ENCODE data around the gene CRY1. TPM values are rescaled to one million over a fixed set of nuclear protein-coding genes. Genes with fewer than 3 reads are reported as not detected.

Gene CRY1
- total and polyA plus RNA-seq, 9 of the 15 experiments (the other 6 are each of a cell fraction or from before 2014, with no cell fraction given) = 8.7 to 33.3 (median 25.2) TPM

- 0 out of 4 replicates have a peak, but pooled peaks have one; percentile 21 to 26 for TF ChIP-seq MNT (conservative IDR thresholded peaks at IDR 0.05)
These were observed 1.2 kb downstream of the CRY1 start (continued) for GRCh38 chr12:107091989-107092641.

GRCh38 chr12:107091381-107091780, 2.0 kb downstream of the CRY1 start:
- in situ Hi-C loops (cut with MboI) (no loop called here), intact Hi-C loops (cut with micrococcal nuclease) (no loop called here)
- no peak overlapping the region for H3K27ac ChIP-seq (ENCODE audit: extremely low read depth, low read depth, low read length)
- peak overlapping the region; percentile 70; the same call in 1 of the 2 replicates for H3K4me3 ChIP-seq
- TF ChIP-seq TBP (optimal IDR thresholded peaks at IDR 0.05; ENCODE audit: low read depth, low read length) (no peak), DACH1 (IDR thresholded peaks at IDR 0.05; ENCODE audit: partially characterized antibody) (peak; percentile 16), SPI1 (IDR thresholded peaks at IDR 0.05; ENCODE audit: borderline replicate concordance, low read depth, low read length) (0 out of 2 replicates have a peak, but pooled peaks have one; percentile 6), NFIC (IDR thresholded peaks at IDR 0.05) (peak; percentile 78), ZNF512 (tag; IDR thresholded peaks at IDR 0.05) (0 out of 2 replicates have a peak, but pooled peaks have one; percentile 20), HNRNPLL (IDR thresholded peaks at IDR 0.05; ENCODE audit: low read depth, low read length, poor library complexity, severe bottlenecking) (no peak)
- no peak overlapping the region for H2AFZ ChIP-seq (ENCODE audit: low read depth, low read length)
- no peak overlapping the region for H3K9ac ChIP-seq (ENCODE audit: insufficient read depth in 1 of 2, low read depth in 2 of 2, low read length in 2 of 2)
- H4K20me1 ChIP-seq (replicated peaks; ENCODE audit: control insufficient read depth, insufficient read depth, low read length) = peaks cover 9% of the 10 kb centered on the region
- no peak for FAIRE-seq
- POLR2A ChIA-PET = interaction anchor here (1.2 to 2.0 kb wide), 2 partner anchors 12 to 60 kb away, joined by 3 to 11 read pairs; no protein-coding TSS in a partner anchor
- H3K9me1 ChIP-seq (ENCODE audit: control insufficient read depth, insufficient read depth, low read length) = no peaks in the 10 kb centered on the region
- DNase-seq (ENCODE audit: extremely low read depth in 1 of 4, low spot score in 3 of 4) = no peak
- BruUV-seq (replicated peaks) = no TSS peak
- H3K4me1 ChIP-seq (replicated peaks in 1 of 2; ENCODE audit: control insufficient read depth in 2 of 2, insufficient read depth in 2 of 2, low read length in 2 of 2) = peaks cover 9 to 11% of the 10 kb centered on the region in 2 experiments; a peak in 4 of 5 replicates
- H3K36me3 ChIP-seq (ENCODE audit: control insufficient read depth, insufficient read depth, low read length) = no peaks in the 10 kb centered on the region
- CTCF ChIA-PET (ENCODE audit: low intra/inter-chr PET ratio) = interaction anchor here (0.5 to 0.8 kb wide), 2 partner anchors 13 to 254 kb away, joined by 3 to 4 read pairs; no protein-coding TSS in a partner anchor
- H3K4me2 ChIP-seq (ENCODE audit: insufficient read depth, low read length) = peak overlapping the region; percentile 94
- peaks cover 48% of the 10 kb centered on the region for H3K79me2 ChIP-seq (ENCODE audit: control insufficient read depth, insufficient read depth, low read length)
- WGBS (ENCODE audit: insufficient coverage, low coverage, missing lambda C conversion rate) = 31% methylated on average over 4 of the region's 4 CpGs
- no peak for ATAC-seq
- no peaks in the 10 kb centered on the region for H3K27me3 ChIP-seq (ENCODE audit: control insufficient read depth in 2 of 2, insufficient read depth in 2 of 2, low read length in 2 of 2)
- H3K9me3 ChIP-seq (replicated peaks; ENCODE audit: control insufficient read depth, insufficient read depth, low read depth, low read length) = no peaks in the 10 kb centered on the region

Data from K562 (cell line).